ENCODE results near the gene CLEC20A.

The CLEC20A gene

GRCh38 chr1:178529364-178530036 is 32.7 kb upstream of the CLEC20A start:
- in situ Hi-C loops (cut with HindIII; ENCODE audit: low sequenced_read_pairs): no loop called here

DNA sequence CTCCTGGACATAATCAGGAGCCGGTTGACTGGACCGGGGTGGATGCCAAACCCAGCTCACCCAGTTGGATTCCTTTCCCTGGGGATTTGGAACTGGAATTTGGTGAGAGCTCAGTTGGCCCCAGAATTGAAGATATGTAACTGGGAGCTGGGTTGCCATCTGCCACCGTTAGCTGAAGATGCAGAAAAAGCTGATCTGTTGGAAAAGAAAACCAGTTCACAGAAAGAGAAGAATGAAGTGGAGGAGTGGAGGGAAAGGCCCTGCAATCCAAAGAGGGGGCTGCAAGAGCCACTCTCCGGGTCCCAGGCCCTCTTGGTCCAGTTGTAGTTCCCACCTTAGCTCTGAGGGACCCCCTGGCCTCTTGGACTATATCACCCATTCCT is 32.2 kb upstream of the CLEC20A start:
- in situ Hi-C loops (cut with HindIII; ENCODE audit: low sequenced_read_pairs): no loop called here

DNA sequence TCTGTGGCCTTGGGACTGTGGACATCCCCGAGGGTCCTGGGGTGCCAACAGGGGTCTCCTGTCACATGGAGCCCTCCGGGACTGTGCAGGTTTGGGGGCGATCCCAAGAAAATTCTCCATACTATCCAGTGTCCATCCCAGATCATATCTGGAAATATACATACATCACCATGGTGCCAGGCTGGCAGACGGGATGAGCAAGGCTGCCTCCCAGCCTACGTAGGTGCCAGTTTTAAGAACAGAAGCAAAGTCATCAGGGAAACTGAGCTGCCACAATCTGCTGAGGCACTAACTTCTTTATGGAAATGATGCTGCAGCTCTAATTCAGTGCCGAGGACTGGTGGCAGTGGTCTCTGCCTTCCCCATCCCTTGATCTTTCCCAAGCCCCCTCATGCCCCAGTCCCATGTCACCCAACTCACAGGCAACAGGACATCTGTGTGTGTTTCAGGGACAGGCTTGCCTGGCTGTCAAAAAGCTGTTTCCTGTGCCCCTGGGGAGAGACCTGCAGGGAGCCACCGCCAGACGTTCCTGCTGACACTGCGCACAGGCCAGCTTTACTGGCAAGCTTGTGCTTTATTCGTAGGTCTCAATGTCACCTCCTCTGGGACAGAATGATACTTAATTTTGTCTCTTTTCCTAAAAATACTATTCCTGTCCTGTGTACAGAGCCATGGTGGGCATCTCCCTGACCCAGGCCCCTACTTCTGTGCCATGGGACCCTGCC is 31.6 kb upstream of the CLEC20A start:
- in situ Hi-C loops (cut with HindIII; ENCODE audit: low sequenced_read_pairs): no loop called here

- in situ Hi-C loops (cut with HindIII; ENCODE audit: low sequenced_read_pairs): no loop called here
These were observed 30.4 kb upstream of the CLEC20A start for GRCh38 chr1:178527117-178527516.

DNA sequence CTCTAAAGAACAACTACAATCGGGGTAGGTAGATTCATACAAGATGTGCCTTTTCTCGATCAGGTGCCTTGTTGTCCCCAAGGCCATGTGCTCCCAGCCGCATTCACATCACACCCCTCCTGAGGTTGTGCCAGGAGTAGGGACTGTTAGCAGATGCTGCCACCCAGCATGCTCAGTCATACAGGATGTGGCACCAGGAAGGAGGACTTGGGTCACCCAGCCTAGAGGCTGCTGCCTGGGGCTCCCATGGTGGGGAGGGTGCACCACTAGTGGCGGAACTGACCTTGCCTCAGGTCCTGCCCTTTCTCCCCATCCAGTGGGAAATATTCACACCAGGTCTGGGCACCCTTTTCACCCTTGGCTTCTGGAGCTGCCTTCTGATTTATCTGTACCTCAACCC is 24.5 kb upstream of the CLEC20A start:
- in situ Hi-C loops (cut with HindIII; ENCODE audit: low sequenced_read_pairs): loop anchor here (25.0 kb wide), 1 partner anchor 491 kb away; no protein-coding TSS in a partner anchor

- in situ Hi-C loops (cut with HindIII; ENCODE audit: low sequenced_read_pairs): loop anchor here (25.0 kb wide), 1 partner anchor 491 kb away; no protein-coding TSS in a partner anchor
These were observed 24.0 kb upstream of the CLEC20A start for GRCh38 chr1:178520803-178521202.

DNA sequence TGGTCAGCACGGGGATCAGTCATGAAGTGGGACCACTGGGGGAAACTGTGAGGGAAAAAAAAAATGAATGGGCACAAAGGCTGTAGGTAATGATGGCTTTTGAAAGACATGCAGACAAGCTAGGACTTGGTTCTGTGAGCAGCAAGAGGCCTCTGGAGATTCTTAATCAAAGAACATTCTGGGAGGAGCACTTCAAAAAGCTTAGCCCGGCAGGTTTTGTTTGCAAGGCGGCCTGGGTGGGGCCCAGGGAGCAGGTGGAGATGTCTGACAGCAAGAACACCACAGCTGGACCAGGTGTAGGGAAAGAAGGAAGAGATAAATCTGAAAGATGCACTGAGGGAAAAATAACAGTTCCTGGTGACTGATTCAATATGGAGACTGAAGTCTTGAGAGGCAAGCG is 22.1 kb upstream of the CLEC20A start:
- in situ Hi-C loops (cut with HindIII; ENCODE audit: low sequenced_read_pairs): loop anchor here (25.0 kb wide), 1 partner anchor 493 kb away; no protein-coding TSS in a partner anchor

DNA sequence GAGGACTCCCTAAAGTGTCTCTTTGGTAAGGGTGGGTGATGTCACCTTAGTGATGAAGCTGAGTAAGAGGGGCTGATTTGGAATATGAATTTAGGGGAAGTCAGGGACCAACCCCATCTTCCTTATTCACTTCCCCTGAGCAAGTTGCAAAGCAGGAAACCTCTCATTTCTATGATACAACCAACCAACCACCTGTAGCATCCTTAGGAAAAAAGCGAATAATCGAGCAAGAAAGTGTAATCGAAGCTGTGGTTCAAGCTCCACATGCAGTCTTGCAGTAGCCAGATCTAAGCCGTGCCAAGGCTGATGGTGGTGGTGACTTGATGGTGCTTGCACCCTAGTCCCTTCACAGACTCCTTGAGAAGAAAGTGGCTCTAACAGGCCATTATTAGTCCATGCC is 19.3 kb upstream of the CLEC20A start:
- in situ Hi-C loops (cut with HindIII; ENCODE audit: low sequenced_read_pairs): loop anchor here (25.0 kb wide), 1 partner anchor 496 kb away; no protein-coding TSS in a partner anchor

- in situ Hi-C loops (cut with HindIII; ENCODE audit: low sequenced_read_pairs): loop anchor here (25.0 kb wide), 1 partner anchor 499 kb away; no protein-coding TSS in a partner anchor
These were observed 16.7 kb upstream of the CLEC20A start for GRCh38 chr1:178513278-178513983.

- in situ Hi-C loops (cut with HindIII; ENCODE audit: low sequenced_read_pairs): loop anchor here (25.0 kb wide), 1 partner anchor 500 kb away; no protein-coding TSS in a partner anchor
These were observed 16.0 kb upstream of the CLEC20A start, which contains the start of gene TEX35 for GRCh38 chr1:178512566-178513277. TEX35 (plus strand) TSS chr1:178513109; CDS start chr1:178513189, 80 bp downstream.

GRCh38 chr1:178510155-178510554 is 13.4 kb upstream of the CLEC20A start:
- in situ Hi-C loops (cut with HindIII; ENCODE audit: low sequenced_read_pairs): loop anchor here (25.0 kb wide), 1 partner anchor 502 kb away; no protein-coding TSS in a partner anchor

- in situ Hi-C loops (cut with HindIII; ENCODE audit: low sequenced_read_pairs): loop anchor here (25.0 kb wide), 1 partner anchor 503 kb away; no protein-coding TSS in a partner anchor
These were observed 12.7 kb upstream of the CLEC20A start for GRCh38 chr1:178509414-178510007.

DNA sequence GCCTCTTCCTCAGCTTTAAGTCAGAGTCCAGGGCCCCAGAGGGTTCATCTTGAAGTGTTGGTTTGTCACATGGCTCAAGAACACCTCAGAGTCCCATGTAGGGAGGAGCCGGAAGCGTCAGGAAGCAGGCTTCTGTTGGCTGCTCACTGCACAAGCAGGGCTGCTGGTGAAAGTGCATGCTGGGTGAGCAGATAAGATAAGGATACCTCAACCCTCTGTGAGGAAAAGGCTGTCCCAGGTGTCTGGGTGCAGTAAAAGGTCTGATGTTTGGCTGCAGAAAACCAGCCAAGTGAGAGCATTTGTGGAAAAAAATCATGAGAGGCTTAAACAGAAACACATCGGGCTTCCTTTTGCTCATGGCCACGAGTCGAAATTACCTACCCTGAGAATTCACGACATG is 9.9 kb upstream of the CLEC20A start:
- in situ Hi-C loops (cut with HindIII; ENCODE audit: low sequenced_read_pairs): loop anchor here (25.0 kb wide), 1 partner anchor 506 kb away; no protein-coding TSS in a partner anchor

DNA sequence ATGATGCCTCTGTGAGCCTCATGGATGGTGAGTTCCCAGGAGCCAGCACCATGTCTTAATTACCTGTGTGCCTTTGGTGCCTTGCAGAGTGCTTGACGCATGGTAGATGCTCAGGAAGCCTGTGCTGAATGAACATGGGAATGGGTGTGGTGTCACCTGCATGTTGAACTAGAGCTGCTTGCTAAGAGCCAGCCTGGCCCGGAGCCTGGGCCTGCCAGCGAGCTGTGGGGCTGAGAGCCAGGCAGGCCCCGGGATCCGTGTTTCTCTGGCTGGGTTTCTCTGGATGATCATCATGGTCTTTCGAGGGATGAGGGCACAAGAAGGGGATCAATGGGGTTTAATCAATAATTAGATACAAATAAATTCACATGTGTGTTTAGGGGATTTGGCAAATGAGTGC is 9.4 kb upstream of the CLEC20A start:
- in situ Hi-C loops (cut with HindIII; ENCODE audit: low sequenced_read_pairs): loop anchor here (25.0 kb wide), 1 partner anchor 506 kb away; no protein-coding TSS in a partner anchor

- in situ Hi-C loops (cut with HindIII; ENCODE audit: low sequenced_read_pairs): loop anchor here (25.0 kb wide), 1 partner anchor 508 kb away; no protein-coding TSS in a partner anchor
These were observed 7.5 kb upstream of the CLEC20A start for GRCh38 chr1:178504286-178504685.

- in situ Hi-C loops (cut with HindIII; ENCODE audit: low sequenced_read_pairs): loop anchor here (25.0 kb wide), 1 partner anchor 508 kb away; no protein-coding TSS in a partner anchor
These were observed 7.1 kb upstream of the CLEC20A start for GRCh38 chr1:178503849-178504248.

GRCh38 chr1:178503316-178503715 is 6.6 kb upstream of the CLEC20A start:
- in situ Hi-C loops (cut with HindIII; ENCODE audit: low sequenced_read_pairs): loop anchor here (25.0 kb wide), 1 partner anchor 509 kb away; no protein-coding TSS in a partner anchor

DNA sequence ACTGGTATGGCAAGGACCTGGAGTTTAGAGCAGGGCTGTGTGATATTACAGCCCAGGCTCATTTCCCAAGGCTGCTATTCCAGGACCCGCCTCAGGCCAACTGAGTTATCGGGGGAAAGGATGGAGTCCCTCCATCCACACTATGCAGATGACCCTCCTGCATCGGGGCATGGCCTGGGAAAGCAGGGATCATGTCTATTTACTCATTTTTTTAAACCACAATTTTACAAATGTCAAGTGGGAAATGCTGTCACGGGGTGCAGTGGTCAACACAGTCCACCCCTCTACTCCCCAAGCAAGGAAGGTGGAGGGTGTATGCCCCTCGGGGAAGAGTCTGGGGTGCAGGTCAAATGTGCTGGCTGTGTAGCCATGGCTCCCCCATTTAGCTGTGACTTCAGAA is 6.1 kb upstream of the CLEC20A start:
- in situ Hi-C loops (cut with HindIII; ENCODE audit: low sequenced_read_pairs): loop anchor here (25.0 kb wide), 1 partner anchor 509 kb away; no protein-coding TSS in a partner anchor

DNA sequence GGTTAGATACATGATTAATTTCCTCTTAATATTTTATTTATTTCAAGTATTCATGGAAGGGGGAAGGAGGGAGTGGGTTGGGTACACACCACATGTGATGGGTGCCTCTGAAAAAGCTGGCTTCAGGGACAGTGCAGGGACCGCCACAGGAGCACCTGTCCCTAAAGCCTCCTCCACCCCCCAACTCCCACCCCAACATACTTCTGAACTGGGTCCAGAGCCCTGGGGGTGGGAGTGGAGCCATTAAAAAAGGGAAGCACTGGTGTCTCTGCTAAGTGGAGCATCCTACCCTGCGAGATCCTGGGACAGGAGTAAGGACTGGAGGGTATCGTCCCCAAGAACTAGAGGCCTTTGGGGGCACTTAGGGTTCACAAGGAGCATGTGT is 5.6 kb upstream of the CLEC20A start:
- in situ Hi-C loops (cut with HindIII; ENCODE audit: low sequenced_read_pairs): loop anchor here (25.0 kb wide), 1 partner anchor 510 kb away; no protein-coding TSS in a partner anchor

All from DLD1 (cell line).